HG03442 (cell line): Measurements from ENCODE around the gene CCDC85B.
A peak's percentile ranks its signal among the peaks of the same experiment; 100 is the strongest.

Source experiments
- ATAC-seq: cut with Tn5 transposase; IDR thresholded peaks from one replicate; pipeline ENCODE4 v1.9.1; 2021; ENCODE audit warnings: mild to moderate bottlenecking, moderate library complexity; ENCODE audit not compliant: unreplicated experiment

CCDC85B gene

GRCh38 chr11:65903715-65904114, 13.2 kb downstream of the CCDC85B start:
- no peak for ATAC-seq

GRCh38 chr11:65906602-65907001, 16.1 kb downstream of the CCDC85B start:
- ATAC-seq = no peak

- ATAC-seq = no peak
These were observed 17.4 kb downstream of the CCDC85B start for GRCh38 chr11:65907878-65908277.

GRCh38 chr11:65911682-65912568, 21.5 kb downstream of the CCDC85B start:
- ATAC-seq = no peak

GRCh38 chr11:65912845-65913244, 22.4 kb downstream of the CCDC85B start:
- ATAC-seq = no peak

GRCh38 chr11:65915101-65915820, 24.8 kb downstream of the CCDC85B start:
- ATAC-seq = no peak

GRCh38 chr11:65915821-65916251, 25.4 kb downstream of the CCDC85B start:
- ATAC-seq = no peak

- ATAC-seq = no peak
These were observed 25.9 kb downstream of the CCDC85B start for GRCh38 chr11:65916391-65916790.

- ATAC-seq = no peak
These were observed 26.6 kb downstream of the CCDC85B start for GRCh38 chr11:65917077-65917433.

GRCh38 chr11:65917434-65918210, 27.1 kb downstream of the CCDC85B start:
- no peak for ATAC-seq

GRCh38 chr11:65918211-65919140, 28.0 kb downstream of the CCDC85B start, which contains the start of gene C11orf68:
Gene C11orf68, minus strand, starts transcription at chr11:65919062. Its CDS starts 31 bp downstream, at chr11:65919031.
- ATAC-seq = peak; percentile 46

GRCh38 chr11:65919141-65919572, 28.7 kb downstream of the CCDC85B start, which contains the start of gene DRAP1:
Gene DRAP1, plus strand, starts transcription at chr11:65919426. Its CDS starts 76 bp downstream, at chr11:65919502.
- ATAC-seq = peak; percentile 79

GRCh38 chr11:65919573-65920371, 29.3 kb downstream of the CCDC85B start:
- peak; percentile 44 for ATAC-seq

GRCh38 chr11:65920372-65920802, 29.9 kb downstream of the CCDC85B start:
- no peak for ATAC-seq

- ATAC-seq = no peak
These were observed 30.6 kb downstream of the CCDC85B start for GRCh38 chr11:65921033-65921555.

- ATAC-seq = no peak
These were observed 31.4 kb downstream of the CCDC85B start for GRCh38 chr11:65921876-65922275.

- ATAC-seq = no peak
These were observed 32.1 kb downstream of the CCDC85B start for GRCh38 chr11:65922565-65922964.

GRCh38 chr11:65925397-65925796, 34.9 kb downstream of the CCDC85B start:
- ATAC-seq = no peak

GRCh38 chr11:65927904-65928397, 37.5 kb downstream of the CCDC85B start:
- no peak for ATAC-seq
